Midbrain (tissue), 1 donor: ENCODE results near the gene SLC1A2.

Experiments
- DNase-seq: peaks from one replicate; lab custom pipeline; 2025; lab: John Stamatoyannopoulos, UW

The SLC1A2 gene

DNA sequence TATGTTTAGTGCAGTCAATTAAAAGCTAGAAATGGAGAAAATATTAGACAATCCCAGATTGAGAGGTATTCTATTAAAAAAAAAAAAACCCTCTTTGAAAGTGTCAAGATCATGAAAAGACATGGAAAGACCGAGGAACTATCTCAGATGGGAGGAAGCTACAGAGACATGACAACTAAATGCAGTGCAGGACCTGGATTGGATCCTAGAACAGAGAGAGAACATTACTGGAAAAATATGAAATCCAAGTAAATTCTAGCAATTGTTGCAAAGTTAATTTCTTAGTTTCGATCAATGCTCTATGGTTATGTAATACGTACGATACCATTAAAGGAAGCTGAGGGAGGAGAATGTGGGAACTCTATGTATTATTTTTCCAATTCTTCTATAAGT lies 43.2 kb downstream of the SLC1A2 start:
- no peak for DNase-seq

DNA sequence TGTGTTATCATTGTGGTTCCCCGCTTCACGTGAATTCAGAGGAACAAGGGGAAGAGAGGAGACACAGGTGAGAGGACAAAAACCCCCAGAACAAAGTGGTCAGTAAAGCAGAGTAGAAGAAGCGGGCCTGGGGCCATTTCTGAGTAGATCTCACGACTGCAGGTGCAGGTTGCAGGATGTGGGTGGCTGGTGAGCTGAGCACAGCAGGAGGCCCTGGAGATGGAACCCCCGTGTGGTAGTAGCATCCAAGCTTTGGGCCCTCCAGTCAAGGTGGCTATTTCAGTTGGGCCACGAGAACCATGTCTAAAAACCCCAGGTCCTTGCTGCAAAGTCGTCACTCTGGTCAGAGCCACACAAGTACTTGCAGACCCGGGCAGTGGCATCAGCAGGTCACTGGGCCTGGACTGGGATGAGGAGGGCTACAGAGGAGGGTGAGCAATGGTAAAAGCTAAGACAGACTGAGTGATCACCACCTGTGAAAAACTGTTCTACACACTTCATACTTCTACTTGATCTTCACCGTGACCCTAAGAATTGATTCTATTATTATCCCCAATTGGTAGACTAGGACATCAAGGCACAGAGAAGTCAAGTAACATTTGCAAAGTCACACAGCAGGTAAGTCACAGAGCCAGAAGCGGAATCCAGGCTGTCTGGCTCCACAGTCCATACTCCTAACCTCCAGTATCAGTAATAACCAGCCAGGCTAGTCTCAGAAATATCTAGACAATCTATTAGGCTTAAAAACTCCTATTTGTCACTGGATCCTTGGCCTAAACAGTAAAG lies 43.8 kb downstream of the SLC1A2 start:
- no peak for DNase-seq

DNA sequence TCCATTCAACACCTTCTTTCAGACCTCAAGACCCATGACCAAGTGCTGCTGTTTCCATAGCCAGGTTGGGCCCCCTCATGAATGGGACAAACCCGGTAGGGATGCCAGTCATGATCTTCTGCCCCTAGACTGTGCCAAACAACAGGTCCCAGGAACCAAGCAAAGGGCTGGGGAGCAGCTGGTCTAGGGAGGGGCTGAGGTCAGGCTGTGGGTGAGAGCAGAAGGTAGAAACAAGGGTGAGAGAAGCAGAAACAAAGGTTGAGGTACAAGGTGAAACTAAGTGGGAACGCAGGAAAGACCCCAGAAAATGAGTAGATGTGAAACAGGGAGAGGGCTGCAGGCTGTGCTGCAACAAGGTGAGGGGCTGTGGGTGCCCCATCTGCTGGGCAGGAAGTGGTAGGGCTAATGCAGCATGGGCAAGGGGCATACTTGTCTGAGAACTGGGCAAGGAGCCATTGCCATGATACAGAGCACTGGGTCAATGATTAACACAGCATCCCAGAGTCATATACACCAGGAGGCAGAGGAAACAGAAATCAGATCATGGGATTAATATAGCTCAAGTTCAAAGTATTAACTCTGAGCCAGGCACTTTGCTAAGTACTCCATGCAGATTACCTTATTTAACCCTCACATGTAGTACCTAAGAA lies 45.9 kb downstream of the SLC1A2 start:
- DNase-seq: no peak

DNA sequence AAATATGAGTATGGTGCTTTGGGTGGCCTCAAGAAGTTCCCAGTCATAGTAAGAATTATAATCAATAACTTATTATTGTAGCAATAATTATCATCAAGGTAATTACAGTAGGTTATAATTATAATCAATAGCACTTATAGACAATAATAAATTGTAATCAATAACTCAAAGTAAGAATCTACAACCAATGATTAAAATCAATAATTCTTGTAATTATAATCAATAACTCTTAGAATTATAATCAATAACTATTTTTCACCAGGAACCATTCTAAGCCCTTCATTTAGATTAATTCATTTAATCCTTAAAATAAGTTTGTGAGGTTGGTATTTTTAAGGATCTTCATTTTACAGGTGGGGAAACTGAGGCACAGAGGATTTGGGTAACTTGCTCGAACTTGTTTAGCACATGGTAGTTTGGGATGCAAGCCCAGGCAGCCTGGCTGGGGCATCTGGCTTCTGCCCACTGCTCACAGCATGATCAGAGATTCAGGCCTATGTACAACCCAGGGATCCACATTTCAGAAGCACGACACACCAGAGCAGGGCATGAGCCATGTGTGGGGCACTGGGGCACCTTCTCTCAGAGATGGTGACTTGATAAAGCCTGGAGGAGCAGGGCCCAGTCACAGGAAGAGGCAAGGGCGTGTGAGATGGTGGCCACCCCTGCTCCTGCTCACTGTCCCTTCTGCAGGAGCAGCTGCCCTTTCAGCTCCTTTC lies 46.6 kb downstream of the SLC1A2 start:
- no peak for DNase-seq

DNA sequence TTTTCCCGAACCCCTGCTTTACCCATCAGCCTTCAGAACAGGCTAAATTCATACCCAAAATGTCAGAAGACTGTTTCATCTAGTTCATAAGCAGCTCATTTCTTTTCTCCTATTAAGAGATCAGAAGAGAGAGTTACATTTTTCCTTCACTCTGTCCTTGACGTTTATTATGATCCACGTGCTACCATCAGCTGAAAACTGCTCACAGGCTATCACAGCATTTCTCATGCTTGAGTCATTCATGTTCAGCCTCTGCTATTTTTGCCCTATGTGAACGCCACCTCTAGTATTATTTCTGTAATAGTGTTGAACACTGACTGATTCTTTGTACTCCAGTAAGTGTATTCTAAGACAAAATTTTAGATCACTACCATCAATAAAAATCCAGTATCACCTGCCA lies 51.9 kb downstream of the SLC1A2 start:
- DNase-seq: no peak

DNA sequence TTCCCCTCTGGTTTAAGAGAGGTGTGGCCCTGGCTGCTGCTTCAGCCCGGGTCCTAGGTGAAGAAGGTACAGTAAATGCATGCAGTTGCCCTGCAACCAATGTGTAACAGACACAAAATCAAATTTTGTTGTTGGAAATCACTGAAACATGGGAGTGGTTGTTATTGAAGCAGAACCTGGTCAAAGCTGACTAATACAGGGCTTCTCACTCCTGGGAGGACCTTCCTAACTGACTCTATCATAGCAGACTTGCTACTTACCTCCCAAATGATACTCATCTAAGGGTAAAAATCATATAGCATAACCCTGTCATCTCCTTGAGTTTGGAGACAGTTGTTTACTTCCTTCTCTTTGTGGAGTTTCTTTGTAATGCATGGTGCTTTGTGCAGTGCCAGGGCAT lies 52.6 kb downstream of the SLC1A2 start:
- DNase-seq: no peak

DNA sequence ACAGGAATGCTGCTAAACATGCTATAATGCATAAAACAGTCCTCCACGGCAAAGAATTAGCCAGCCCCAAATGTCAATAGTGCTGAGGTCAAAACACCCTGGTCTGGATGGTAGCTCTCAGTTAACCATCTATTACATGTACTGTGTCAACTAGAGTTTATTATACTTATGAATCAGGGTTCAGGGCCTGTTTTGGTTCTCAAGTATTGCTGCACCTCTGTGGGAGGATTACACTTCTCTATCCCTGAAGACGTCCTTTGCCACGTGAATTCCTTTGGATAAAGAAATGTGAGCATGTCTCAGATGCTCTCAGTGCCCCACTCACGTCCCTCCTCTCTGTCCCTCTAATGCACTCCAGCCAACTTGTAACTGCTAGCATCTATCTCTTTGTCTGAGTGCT lies 53.4 kb downstream of the SLC1A2 start:
- DNase-seq: no peak

DNA sequence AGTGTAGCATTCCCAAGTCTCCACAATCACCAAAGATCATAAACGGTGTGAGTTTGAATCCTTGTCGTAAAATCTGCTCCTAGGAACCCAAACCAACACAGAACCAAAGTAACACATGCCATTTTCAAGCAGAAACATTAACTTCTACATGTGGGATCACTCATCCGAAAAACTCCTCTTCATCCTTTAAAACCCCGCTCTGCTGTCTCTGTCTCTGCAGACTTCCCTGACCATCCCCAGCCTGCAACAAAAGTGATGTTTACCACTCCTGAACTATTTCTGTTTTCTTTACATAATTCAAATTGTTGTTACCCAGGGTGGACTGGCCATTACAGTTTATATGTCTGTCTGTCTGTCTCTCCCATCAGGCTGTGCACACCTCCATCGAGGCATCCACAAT lies 54.0 kb downstream of the SLC1A2 start:
- DNase-seq: no peak

DNA sequence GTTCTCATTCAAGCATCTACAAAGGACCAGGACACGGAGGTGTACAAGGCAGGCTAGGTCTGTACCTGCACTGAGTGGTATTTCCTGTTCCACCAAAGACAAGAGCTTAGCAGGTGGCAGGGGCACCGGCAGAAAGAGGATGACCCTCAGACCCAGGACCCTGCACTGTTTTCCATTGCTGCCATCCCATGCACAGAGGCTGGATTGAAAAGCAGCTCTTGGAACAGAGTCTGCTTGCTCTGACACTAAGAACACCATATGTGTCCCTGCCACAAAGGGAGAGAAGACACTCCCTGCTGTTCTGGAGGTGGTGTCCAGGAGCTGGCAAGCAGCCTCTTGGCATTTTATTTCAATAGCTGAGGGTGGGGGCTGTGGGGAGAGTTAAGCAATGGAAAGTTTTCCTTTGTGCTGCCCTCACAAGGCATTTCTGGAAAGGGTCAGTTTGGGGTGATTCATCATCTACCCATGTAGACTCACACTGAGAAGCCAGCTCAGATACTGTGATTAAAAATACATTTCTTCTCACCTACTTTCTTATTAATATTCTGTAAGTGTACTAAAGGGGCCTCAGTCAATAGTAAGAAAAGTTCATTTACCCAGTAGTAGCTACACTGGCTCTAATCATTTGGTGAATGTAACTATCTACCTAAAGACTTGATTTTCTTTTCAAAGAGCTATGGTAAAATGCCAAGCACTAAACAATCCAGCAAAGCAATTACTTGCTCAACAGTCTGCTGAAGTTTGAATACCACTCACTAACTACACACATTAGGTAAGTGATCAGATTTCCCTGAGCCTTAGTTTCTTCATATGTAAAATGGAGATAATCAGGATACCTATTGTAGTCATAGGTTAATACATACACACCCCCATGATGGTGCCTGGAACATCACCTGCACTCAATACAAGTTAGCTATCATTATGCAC lies 55.2 kb downstream of the SLC1A2 start:
- peak; percentile 30 for DNase-seq

DNA sequence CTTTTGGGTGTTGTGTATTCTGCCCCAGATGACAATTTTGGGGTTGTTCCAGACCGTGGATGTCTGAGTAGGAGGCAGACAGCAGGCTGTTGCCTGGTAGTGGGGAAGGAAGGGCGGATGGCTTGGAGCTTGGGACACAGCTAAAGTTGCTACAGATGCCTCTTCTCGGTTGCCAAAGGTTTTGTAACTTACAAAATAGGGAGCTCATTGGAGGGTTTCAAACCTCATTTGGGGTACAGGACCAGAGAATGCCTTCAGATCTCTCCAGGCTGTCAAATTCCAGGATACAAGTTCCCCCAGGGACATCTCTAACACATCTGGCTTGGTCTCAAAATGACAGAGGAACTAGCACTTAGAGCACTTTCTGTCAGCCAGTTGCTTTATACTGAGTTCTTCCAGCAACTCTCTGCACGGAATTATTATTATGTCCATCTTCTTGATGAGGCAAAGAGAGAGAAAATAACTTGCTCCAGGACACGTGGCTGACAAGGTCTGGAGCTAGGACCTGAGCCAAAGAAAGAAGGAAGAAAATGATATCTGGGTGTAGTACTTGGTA lies 56.0 kb downstream of the SLC1A2 start:
- no peak for DNase-seq

DNA sequence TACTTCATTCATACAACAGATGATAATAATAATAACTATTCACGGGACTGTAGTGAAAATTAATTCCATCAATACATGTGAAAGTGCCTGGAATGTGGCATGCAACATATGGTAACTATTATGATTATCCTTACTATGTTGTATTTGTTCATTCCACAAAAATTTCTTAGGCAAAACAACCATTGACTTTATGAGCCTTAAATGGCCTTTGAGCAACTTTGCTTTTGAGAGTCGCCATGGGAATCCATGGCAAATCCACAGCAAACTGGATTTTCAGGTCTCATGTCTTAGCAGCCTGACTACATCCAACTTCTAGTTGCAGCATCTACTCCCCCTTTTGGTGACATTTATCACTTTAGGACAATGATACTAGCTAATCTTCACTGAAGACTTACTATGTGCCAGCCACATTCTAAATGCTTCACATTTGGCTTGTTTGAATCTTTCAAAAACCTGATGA lies 56.8 kb downstream of the SLC1A2 start:
- DNase-seq: no peak

DNA sequence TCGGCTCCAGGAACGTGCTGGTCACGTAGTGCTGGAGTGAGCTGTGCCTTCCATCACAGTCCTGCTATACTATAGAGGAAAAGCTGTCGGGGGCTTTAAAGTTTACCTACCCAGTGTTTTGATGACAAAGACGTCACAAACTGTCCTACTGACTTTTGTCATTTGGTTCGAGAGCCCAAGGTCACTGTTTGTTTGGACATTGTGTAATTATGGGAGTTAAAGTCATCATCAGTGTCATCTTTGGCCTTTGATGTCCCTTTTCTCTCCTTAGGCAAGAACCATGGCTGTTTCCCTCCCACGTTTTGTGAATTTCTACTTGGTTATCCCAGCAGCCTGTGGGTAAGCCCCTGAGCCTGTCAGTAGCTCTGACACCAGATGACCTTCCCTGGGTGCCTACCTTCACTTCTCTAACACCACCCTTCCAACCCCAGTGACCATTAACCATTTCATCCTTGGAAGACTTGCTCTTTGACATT lies 59.3 kb downstream of the SLC1A2 start:
- DNase-seq: no peak

DNA sequence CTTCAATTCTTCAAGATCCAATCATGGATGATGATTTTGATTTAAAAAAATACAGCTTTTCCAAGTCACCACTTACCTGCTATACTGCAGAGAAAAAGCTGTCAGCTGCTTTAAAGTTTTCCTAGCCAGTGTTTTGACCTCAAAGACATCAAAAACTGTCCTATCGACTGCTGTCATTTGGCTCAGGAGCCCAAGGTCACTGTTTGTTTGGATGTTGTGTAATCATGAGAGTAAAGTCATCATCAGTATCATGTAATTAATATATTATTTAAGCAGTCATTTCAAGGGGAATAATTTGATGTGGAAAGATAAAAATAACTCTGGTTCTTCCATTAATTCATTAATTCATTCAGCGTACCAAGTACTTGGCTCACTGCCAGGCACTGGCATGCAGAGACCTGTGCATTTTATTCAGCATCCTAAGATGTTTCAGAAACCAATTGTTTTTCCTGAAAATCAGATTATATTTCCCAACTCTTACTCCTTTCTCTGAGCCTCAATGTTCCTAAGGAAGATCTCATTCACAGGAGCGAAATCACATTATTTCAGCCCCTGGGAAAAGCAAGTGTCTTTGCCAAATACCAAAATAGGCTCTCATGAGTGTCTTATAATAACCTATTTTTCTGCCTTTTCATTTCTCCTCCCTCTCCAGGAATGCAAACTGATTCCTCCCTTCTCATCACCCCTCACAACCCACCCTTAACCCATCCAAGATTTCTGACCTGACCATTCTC lies 59.9 kb downstream of the SLC1A2 start:
- no peak for DNase-seq

DNA sequence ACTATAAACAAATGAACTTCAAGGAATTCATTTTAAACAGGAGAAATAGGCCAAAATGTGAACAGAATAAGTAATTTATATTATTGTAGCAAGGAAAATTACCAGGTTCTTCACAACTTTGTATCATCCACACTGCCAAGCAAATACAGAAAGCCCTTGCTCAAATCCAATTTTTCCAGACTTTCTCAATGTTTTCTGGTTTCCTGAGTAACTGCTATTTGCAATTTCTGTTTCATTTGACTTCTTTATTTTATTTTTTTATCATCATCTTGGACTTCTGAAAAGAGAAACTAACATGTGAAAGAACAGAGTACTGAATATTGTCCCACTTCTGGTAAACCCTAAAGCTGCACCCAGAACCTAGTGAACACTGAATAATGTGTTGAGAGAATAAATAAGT lies 61.0 kb downstream of the SLC1A2 start:
- DNase-seq: no peak

DNA sequence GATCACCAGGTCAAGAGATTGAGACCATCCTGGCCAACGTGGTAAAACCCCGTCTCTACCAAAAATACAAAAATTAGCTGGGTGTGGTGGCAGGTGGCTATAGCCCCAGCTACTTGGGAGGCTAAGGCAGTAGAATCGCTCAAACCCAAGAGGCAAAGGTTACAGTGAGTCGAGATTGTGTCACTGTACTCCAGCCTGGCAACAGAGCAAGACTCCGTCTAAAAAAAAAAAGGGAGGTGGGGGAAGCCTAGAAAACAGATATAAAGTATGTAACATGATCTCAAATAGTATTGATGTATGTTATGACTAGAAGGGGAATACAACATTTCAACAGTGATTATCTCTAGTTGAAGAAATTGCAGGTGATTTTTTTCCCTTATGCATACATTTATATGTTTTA lies 61.4 kb downstream of the SLC1A2 start:
- no peak for DNase-seq

DNA sequence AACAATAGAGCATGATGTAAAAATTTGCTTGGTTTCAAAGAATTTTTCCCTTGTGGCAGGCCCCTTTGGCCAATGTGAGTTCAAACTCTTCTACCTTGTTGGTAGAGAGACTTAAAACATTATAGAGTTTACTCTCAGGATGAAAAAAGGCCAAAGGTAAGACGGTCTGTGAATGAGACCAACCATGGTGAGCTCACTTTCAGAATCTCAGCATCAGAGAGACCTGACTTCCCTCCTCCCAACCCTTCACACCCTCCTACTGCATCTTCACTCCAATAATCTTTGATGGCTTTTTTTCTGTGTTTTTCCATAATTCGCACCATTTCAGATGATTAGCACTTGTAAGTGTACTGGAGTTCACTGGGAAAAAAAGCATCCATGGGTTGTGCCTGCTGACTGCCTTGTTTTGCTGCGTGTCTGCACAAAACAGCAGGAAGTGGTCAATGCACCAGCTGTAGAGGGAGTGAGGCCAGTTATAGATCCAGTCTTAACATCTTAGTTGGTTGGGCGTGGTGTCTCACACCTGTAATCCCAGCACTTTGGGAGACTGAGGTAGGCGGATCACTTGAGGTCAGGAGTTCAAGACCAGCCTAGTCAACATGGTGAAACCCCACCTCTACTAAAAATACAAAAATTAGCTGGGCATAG lies 64.1 kb downstream of the SLC1A2 start:
- no peak for DNase-seq

DNA sequence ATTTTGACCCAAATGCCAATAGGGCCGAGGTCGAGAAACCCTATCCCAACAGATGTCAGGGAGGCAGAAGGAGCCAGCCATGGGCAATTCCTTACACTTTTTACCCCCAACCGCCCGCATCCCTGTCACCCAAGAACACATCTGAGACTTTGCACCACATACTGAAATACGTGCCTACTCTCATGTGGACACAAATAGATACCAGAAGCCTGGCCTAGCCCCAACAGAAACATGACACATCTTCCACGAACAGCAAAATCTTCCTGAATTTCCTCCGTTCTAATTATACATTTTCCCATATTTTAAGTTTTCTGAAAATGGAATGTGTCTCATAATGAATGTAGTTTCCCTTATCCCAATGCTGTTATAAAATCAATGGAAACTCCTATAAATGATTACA lies 64.7 kb downstream of the SLC1A2 start:
- DNase-seq: no peak

DNA sequence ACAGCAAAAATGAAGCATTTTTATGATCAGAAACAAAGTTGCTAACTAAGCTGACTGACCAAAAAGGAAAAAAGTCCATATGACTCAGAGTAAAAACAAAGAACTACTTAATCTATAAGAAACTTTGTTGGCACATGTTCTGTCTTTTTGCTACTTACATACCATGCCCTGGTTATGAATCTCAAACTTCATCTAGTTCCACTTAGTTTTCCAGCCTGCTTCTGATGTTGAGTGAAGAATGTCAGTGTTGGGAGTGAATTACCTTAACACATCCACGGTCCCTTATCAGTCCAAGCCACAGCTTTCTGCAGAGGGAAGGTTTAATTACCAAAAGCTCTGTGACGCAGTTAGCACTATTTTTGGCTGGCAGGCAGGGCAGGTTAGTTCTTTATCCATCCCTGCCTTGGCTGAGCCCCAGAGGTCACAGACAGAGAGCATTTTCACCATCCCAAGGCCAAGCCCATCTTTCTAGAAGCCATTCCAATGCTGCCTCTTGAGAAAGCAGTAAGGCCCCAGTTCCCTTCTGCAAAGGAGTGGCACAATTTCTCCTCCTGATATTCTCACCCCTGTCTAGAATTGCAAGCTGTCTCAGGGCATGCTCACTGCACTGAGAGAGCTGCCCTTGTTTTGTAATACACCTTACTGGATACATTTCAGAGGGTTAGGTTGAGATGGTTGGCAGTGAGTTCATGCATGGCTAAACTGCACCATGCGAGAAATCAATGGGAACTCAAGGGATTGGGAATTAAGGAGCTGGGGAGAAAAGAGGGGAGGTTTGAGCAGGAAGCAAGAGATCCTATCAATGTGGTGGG lies 67.1 kb downstream of the SLC1A2 start:
- DNase-seq: no peak

DNA sequence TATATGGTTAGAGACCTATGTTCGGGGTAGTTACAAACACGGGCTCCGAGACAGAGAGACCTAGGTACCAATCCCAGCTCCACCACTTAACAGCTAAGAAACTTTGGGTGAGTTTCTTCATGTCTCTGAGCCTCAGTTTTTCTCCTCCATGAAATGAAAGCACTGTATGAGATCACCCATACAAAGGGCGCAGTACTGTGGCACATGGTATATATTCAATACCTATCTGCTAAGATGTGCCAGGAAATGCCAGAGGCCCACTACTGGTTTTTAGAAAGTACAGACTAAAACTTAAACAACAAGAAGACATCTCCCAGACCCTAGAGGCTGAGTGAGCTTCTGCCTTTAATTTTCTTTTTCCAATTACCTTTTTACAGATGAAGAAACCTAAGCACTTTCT lies 69.5 kb downstream of the SLC1A2 start:
- DNase-seq: no peak
